PC-9 (cell line): ENCODE results near the gene VOPP1. TPM values are rescaled to one million over a fixed set of nuclear protein-coding genes. Genes with fewer than 3 reads are reported as not detected.

Source experiments
- BruUV-seq: library from RNA; stranded (reverse); fragments of 400-500 nt; replicated peaks from 2 replicates; lab custom pipeline; 2021; lab: Mats Ljungman, UMichigan
- CTCF ChIA-PET: fragments of 300-600 bp; sonication (Branson Sonifier 250); formaldehyde crosslinking; loops from one replicate; lab custom pipeline; 2022; ENCODE audit warnings: antibody characterized with exemption; lab: Charles Lee
- POLR2A ChIA-PET: fragments of 300-600 bp; sonication (Branson Sonifier 250); formaldehyde crosslinking; loops from one replicate; lab custom pipeline; 2022; ENCODE audit warnings: antibody characterized with exemption; ENCODE audit not compliant: unreplicated experiment; lab: Charles Lee
- DNase-seq, 2 experiments: peaks; one replicate each; pipeline versions ENCODE4 v3.0.0 to v3.0.0-alpha.2; 2015 to 2022; ENCODE audit warnings: mixed read lengths in 1 of 2
- H2AFZ ChIP-seq: fragments of 200-600 bp; sonication (generic); 2 replicates; pipeline ENCODE4 v1.8.1; 2017; ENCODE audit warnings: antibody characterized with exemption
- H3F3A ChIP-seq: fragments of 200-600 bp; sonication (generic); 2 replicates; pipeline ENCODE4 v1.8.1; 2017; ENCODE audit warnings: antibody characterized with exemption, mild to moderate bottlenecking, low read depth; ENCODE audit not compliant: insufficient read depth
- H3K27ac ChIP-seq: fragments of 200-600 bp; sonication (generic); 2 replicates; pipeline ENCODE4 v1.6.1; 2016; ENCODE audit warnings: mixed run types
- H3K27me3 ChIP-seq: fragments of 200-600 bp; sonication (generic); 2 replicates; pipeline ENCODE4 v1.6.1; 2016; ENCODE audit warnings: low read depth, mixed run types; ENCODE audit not compliant: insufficient read depth
- H3K36me3 ChIP-seq: fragments of 200-600 bp; sonication (generic); 2 replicates; pipeline ENCODE4 v1.6.1; 2016; ENCODE audit warnings: low read depth, mixed run types
- H3K4me1 ChIP-seq: fragments of 200-600 bp; sonication (generic); replicated peaks from 2 replicates; pipeline ENCODE4 v1.6.1; 2016; ENCODE audit warnings: mixed run types; ENCODE audit not compliant: insufficient read depth
- H3K4me2 ChIP-seq: fragments of 200-600 bp; sonication (generic); 2 replicates; pipeline ENCODE4 v1.6.1; 2017; ENCODE audit warnings: mixed run types
- H3K4me3 ChIP-seq: fragments of 200-600 bp; sonication (generic); 2 replicates; pipeline ENCODE4 v1.6.1; 2016; ENCODE audit warnings: mixed run types
- H3K79me2 ChIP-seq: fragments of 200-600 bp; sonication (generic); 2 replicates; pipeline ENCODE4 v1.6.1; 2017; ENCODE audit warnings: low read depth, mixed run types
- H3K9me2 ChIP-seq: fragments of 200-600 bp; sonication (generic); 2 replicates; pipeline ENCODE4 v1.8.1; 2017; ENCODE audit warnings: mild to moderate bottlenecking; ENCODE audit not compliant: insufficient read depth
- H3K9me3 ChIP-seq: fragments of 200-600 bp; sonication (generic); 2 replicates; pipeline ENCODE4 v1.8.1; 2016; ENCODE audit warnings: low read depth; ENCODE audit not compliant: insufficient read depth
- H4K20me1 ChIP-seq: fragments of 200-600 bp; sonication (generic); 2 replicates; pipeline ENCODE4 v1.8.1; 2017; ENCODE audit not compliant: insufficient read depth
- CTCF ChIP-seq: fragments of 200-600 bp; sonication (generic); conservative IDR thresholded peaks from 2 replicates; pipeline ENCODE4 v1.6.1; 2017; ENCODE audit warnings: mixed run types, antibody characterized with exemption, mild to moderate bottlenecking, moderate library complexity
- EZH2 ChIP-seq: fragments of 200-600 bp; sonication (generic); IDR thresholded peaks from 2 replicates; pipeline ENCODE4 v1.8.0; 2017; ENCODE audit warnings: antibody characterized with exemption, low read depth
- intact Hi-C: fragments of 100-400 bp; cut with micrococcal nuclease; formaldehyde crosslinking; loops from one replicate; pipeline ENCODE4 v1.10.0; 2022; ENCODE audit not compliant: unreplicated experiment
- total RNA-seq: library from RNA; stranded (reverse); gene quantifications from 2 replicates; pipeline ENCODE4 v1.2.3, GENCODE V29; 2021

VOPP1 gene
- total RNA-seq, 1 experiment from 2014 or later: 207 TPM

GRCh38 chr7:55516409-55516808 lies 55.9 kb downstream of the VOPP1 start:
- TF ChIP-seq EZH2 (no peak), CTCF (no peak)
- Histone ChIP-seq H3K4me3 (no peak overlapping the region), H3K9me3 (no peaks in the 10 kb centered on the region), H3K79me2 (peaks cover 3% of the 10 kb centered on the region), H3K4me1 (no peaks in the 10 kb centered on the region), H3K27ac (no peak overlapping the region), H3K27me3 (no peaks in the 10 kb centered on the region), H3K4me2 (no peak overlapping the region), H2AFZ (no peak overlapping the region), H3K36me3 (peaks cover 39% of the 10 kb centered on the region), H3K9me2 (no peaks in the 10 kb centered on the region), H3F3A (peaks cover 7% of the 10 kb centered on the region; the same call in 1 of the 2 replicates), H4K20me1 (peaks cover 26% of the 10 kb centered on the region)
- intact Hi-C loops: no loop called here
- BruUV-seq: no TSS peak
- ChIA-PET CTCF (no interaction called here), POLR2A (interaction anchor here (0.6 kb wide), 2 partner anchors 16 to 1700 kb away, joined by 3 read pairs; no protein-coding TSS in a partner anchor)
- DNase-seq: no peak

GRCh38 chr7:55515569-55516279 lies 56.6 kb downstream of the VOPP1 start:
- Histone ChIP-seq H4K20me1 (peaks cover 19% of the 10 kb centered on the region), H3K9me2 (no peaks in the 10 kb centered on the region), H2AFZ (no peak overlapping the region), H3K4me3 (no peak overlapping the region), H3K36me3 (peaks cover 36% of the 10 kb centered on the region), H3K27me3 (no peaks in the 10 kb centered on the region), H3K27ac (no peak overlapping the region), H3F3A (peaks cover 3% of the 10 kb centered on the region; the same call in 1 of the 2 replicates), H3K79me2 (peaks cover 3% of the 10 kb centered on the region; the same call in 1 of the 2 replicates), H3K4me1 (no peaks in the 10 kb centered on the region), H3K9me3 (no peaks in the 10 kb centered on the region), H3K4me2 (no peak overlapping the region)
- TF ChIP-seq EZH2 (no peak), CTCF (no peak)
- ChIA-PET POLR2A (interaction anchor here (0.6 kb wide), 1 partner anchor 16 kb away, joined by 3 read pairs; no protein-coding TSS in a partner anchor), CTCF (no interaction called here)
- intact Hi-C loops: no loop called here
- no TSS peak for BruUV-seq
- no peak for DNase-seq

- H3K27ac ChIP-seq: no peak overlapping the region
- TF ChIP-seq EZH2 (no peak), CTCF (no peak)
- no peaks in the 10 kb centered on the region for H3K4me1 ChIP-seq
- H3K79me2 ChIP-seq: peaks cover 5% of the 10 kb centered on the region; the same call in 1 of the 2 replicates
- H3K36me3 ChIP-seq: peaks cover 29% of the 10 kb centered on the region
- H3K4me2 ChIP-seq: no peak overlapping the region
- H3K4me3 ChIP-seq: no peak overlapping the region
- ChIA-PET CTCF (no interaction called here), POLR2A (interaction anchor here (0.6 kb wide), 1 partner anchor 58 kb away, joined by 5 read pairs; no protein-coding TSS in a partner anchor)
- no peaks in the 10 kb centered on the region for H3K27me3 ChIP-seq
- no peak for DNase-seq
- no peaks in the 10 kb centered on the region for H3K9me2 ChIP-seq
- no TSS peak for BruUV-seq
- H4K20me1 ChIP-seq: peaks cover 13% of the 10 kb centered on the region
- no peaks in the 10 kb centered on the region for H3F3A ChIP-seq
- no peak overlapping the region for H2AFZ ChIP-seq
- H3K9me3 ChIP-seq: no peaks in the 10 kb centered on the region
- intact Hi-C loops: no loop called here
Observed at GRCh38 chr7:55514546-55515265, 57.6 kb downstream of the VOPP1 start.
